Mesothelial cell of epicardium (in vitro differentiated cells): Measurements from ENCODE around the gene ZNF235. TPM values are rescaled to one million over a fixed set of nuclear protein-coding genes. Genes with fewer than 3 reads are reported as not detected.
A peak's percentile ranks its signal among the peaks of the same experiment; 100 is the strongest.

Source experiments
- DNase-seq, 2 experiments: peaks; one replicate each; pipeline ENCODE4 v3.0.0; 2021; ENCODE audit warnings: low spot score in 2 of 2; ENCODE audit not compliant: unreplicated experiment in 2 of 2
- H3K27ac Mint-ChIP-seq: 2 replicates; pipeline ENCODE4 v1.8.0; 2021; ENCODE audit warnings: mixed read lengths
- H3K27me3 Mint-ChIP-seq: 2 replicates; pipeline ENCODE4 v1.8.0; 2021; ENCODE audit warnings: low read depth, mixed read lengths
- H3K36me3 Mint-ChIP-seq: 2 replicates; pipeline ENCODE4 v1.8.0; 2021; ENCODE audit warnings: mixed read lengths
- H3K4me1 Mint-ChIP-seq: 2 replicates; pipeline ENCODE4 v1.8.0; 2021; ENCODE audit warnings: mixed read lengths
- H3K4me3 Mint-ChIP-seq: 2 replicates; pipeline ENCODE4 v1.8.0; 2021; ENCODE audit warnings: mild to moderate bottlenecking, moderate library complexity, mixed read lengths
- H3K9me3 Mint-ChIP-seq: 2 replicates; pipeline ENCODE4 v1.8.0; 2021; ENCODE audit warnings: mixed read lengths
- CTCF ChIP-seq: fragments of 200-600 bp; sonication (generic); IDR thresholded peaks from one replicate; pipeline ENCODE4 v1.5.0; 2021; ENCODE audit warnings: antibody characterized with exemption; ENCODE audit not compliant: unreplicated experiment
- total RNA-seq: library from RNA; stranded (reverse); gene quantifications from 3 replicates; pipeline ENCODE4 v1.2.1, GENCODE V29; 2021

ZNF235 gene
- total RNA-seq, 1 donor from 2014 or later, result 14.0 TPM

DNA sequence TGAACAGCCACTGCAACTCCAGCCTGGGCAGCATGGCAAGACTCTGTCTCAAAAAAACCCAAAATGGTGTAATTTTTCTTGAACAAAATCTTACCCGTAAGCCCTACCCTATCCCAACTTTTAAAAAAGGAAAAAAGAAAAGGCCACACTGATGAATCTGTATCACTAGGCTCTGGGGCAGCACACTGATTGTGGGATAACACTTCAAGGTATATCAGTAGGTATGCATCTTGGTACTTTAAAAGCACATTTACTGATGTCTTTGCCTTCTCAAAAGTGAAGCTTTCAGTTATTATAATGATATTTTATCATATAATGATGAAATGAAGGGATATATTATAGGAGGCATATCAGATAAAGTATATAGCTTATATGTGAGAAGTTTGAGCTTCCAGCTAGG lies 27.3 kb upstream of the ZNF235 start:
- Mint-ChIP-seq H3K4me3 (no peak overlapping the region), H3K27ac (no peak overlapping the region), H3K36me3 (peaks cover 98% of the 10 kb centered on the region), H3K27me3 (no peaks in the 10 kb centered on the region), H3K4me1 (no peaks in the 10 kb centered on the region), H3K9me3 (peaks cover 84% of the 10 kb centered on the region)
- TF ChIP-seq CTCF, result no peak
- no peak for DNase-seq

- Mint-ChIP-seq H3K4me3 (no peak overlapping the region), H3K9me3 (peaks cover 75% of the 10 kb centered on the region), H3K4me1 (no peaks in the 10 kb centered on the region), H3K27me3 (no peaks in the 10 kb centered on the region), H3K36me3 (peaks cover 34% of the 10 kb centered on the region), H3K27ac (no peak overlapping the region)
- no peak for TF ChIP-seq CTCF
- DNase-seq, result no peak
Measured at GRCh38 chr19:44315883-44316282, 11.1 kb upstream of the ZNF235 start.

- H3K9me3 Mint-ChIP-seq, result peaks cover 66% of the 10 kb centered on the region
- no peaks in the 10 kb centered on the region for H3K27me3 Mint-ChIP-seq
- DNase-seq, result no peak
- H3K36me3 Mint-ChIP-seq, result peaks cover 19% of the 10 kb centered on the region
- TF ChIP-seq CTCF, result no peak
- H3K4me1 Mint-ChIP-seq, result no peaks in the 10 kb centered on the region
- H3K27ac Mint-ChIP-seq, result no peak overlapping the region
- no peak overlapping the region for H3K4me3 Mint-ChIP-seq
Measured at GRCh38 chr19:44313231-44313630, 8.4 kb upstream of the ZNF235 start.

GRCh38 chr19:44308011-44308410 lies 3.2 kb upstream of the ZNF235 start:
- no peak for TF ChIP-seq CTCF
- H3K4me3 Mint-ChIP-seq, result no peak overlapping the region
- H3K4me1 Mint-ChIP-seq, result peaks cover 11% of the 10 kb centered on the region
- H3K9me3 Mint-ChIP-seq, result peaks cover 45% of the 10 kb centered on the region
- no peaks in the 10 kb centered on the region for H3K27me3 Mint-ChIP-seq
- DNase-seq, result no peak
- no peak overlapping the region for H3K27ac Mint-ChIP-seq
- peaks cover 6% of the 10 kb centered on the region for H3K36me3 Mint-ChIP-seq

GRCh38 chr19:44306283-44306682 lies 1.5 kb upstream of the ZNF235 start:
- Mint-ChIP-seq H3K4me1 (peaks cover 11% of the 10 kb centered on the region), H3K9me3 (peaks cover 35% of the 10 kb centered on the region), H3K4me3 (no peak overlapping the region), H3K36me3 (peaks cover 8% of the 10 kb centered on the region), H3K27me3 (no peaks in the 10 kb centered on the region), H3K27ac (no peak overlapping the region)
- DNase-seq, result no peak
- no peak for TF ChIP-seq CTCF

- H3K4me3 Mint-ChIP-seq, result peak overlapping the region; percentile 90
Measured at GRCh38 chr19:44305457-44305856, 632 bp upstream of the ZNF235 start.

More at GRCh38 chr19:44305457-44305856, 632 bp upstream of the ZNF235 start:
- Mint-ChIP-seq H3K4me1 (peaks cover 11% of the 10 kb centered on the region), H3K9me3 (peaks cover 35% of the 10 kb centered on the region), H3K27ac (no peak overlapping the region), H3K27me3 (no peaks in the 10 kb centered on the region), H3K36me3 (peaks cover 12% of the 10 kb centered on the region)
- TF ChIP-seq CTCF, result no peak
- no peak for DNase-seq
